HG02759 (cell line): ENCODE data around the gene IMPDH1.
A peak's percentile ranks its signal among the peaks of the same experiment; 100 is the strongest.
"Not testable (repeated sequence)": the region's sequence is repeated elsewhere in the genome, so short reads cannot be mapped to it uniquely, and the experiment has no call there.

Experiments used
- ATAC-seq: cut with Tn5 transposase; IDR thresholded peaks from one replicate; pipeline ENCODE4 v1.9.1; 2021; ENCODE audit warnings: mild to moderate bottlenecking, moderate library complexity; ENCODE audit not compliant: unreplicated experiment

The IMPDH1 gene

GRCh38 chr7:128409596-128410450 lies at the start of gene IMPDH1:
Gene IMPDH1 (minus strand): TSS chr7:128409982. CDS start chr7:128409901, 81 bp downstream.
- peak; percentile 85 for ATAC-seq

DNA sequence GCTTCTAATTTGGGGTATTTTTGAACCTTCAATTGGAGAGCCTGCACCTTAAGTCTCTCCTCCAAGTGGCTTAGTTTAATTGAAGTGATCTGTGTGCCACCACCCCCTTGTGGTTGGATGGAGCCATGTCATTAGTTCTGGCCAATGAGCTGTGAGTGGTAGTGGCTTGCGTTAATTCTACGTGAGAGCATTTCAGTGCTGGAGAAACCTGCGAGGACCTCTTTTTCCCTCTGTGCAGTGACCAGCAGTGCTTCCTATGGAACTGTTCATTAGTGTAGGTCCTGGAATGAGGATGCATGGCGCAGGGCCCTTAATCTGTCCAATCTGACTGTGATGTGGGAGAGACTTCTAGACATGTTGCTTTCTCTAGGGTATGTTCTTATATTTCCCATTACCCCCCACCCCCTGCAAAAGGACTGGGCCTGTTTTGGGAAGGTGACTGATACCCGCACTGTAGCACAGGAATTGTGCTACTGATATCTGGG lies 49.7 kb upstream of the IMPDH1 start:
- peak; percentile 31 for ATAC-seq

DNA sequence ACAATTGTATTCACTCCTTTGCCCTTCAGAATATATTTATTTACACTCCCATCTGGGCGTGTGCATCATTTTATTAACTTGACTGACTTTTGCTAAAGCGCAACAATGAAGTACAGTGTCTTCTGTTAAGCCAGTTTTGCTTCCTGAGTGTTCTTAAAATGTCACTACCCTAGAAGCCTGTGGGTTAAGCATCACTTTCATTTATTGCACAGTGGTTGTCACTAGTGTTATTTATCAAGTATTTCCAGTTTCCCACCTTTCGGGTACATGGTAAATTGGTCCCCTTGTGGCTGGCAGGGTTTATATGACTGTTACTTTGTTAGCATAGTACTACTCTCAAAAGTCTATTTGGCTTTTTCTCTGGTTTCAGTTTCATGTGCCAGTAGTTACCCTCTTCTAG lies 49.2 kb upstream of the IMPDH1 start:
- peak; percentile 8 for ATAC-seq

DNA sequence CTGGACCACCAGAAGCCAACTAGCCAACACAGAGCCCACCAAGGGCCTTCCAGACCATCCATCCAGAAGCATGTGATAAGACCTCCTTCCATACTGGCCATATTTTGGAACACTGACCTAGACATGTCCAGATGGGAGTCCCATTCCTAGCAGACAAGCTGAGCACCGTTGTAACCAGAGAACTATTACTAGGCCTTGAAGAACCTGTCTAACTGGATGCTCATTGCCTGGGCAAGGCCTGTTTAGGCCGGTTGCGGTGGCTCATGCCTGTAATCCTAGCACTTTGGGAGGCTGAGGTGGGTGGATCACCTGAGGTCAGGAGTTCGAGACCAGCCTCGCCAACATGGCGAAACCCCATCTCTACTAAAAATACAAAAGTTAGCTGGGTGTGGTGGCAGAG lies 47.6 kb upstream of the IMPDH1 start:
- ATAC-seq = not testable (repeated sequence)

DNA sequence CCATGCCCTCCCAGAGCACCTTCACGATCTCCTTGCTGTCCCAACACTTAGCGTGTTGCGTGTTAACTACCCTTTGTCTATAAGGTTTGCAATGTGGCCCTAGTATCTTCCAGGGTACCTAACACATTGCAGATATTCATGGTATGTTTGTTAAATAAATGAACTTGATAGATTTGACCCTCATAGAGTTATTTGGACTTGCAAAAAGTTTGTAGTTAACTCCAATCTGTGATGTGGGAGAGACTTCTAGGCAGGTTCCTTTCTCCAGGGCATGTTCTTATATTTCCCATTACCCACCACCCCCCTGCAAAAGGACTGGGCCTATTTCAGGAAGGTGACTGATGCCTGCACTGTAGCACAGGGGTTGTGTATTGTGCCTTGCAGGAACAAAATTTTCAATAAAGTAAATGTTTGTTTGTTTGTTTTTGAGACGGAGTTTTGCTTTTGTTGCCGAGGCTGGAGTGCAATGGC lies 46.5 kb upstream of the IMPDH1 start:
- no peak for ATAC-seq

- peak; percentile 94 for ATAC-seq
Measured at GRCh38 chr7:128455543-128456254, 45.9 kb upstream of the IMPDH1 start, which contains the start of gene HILPDA. Gene HILPDA (plus strand): TSS chr7:128455878. CDS start chr7:128457269, 1,391 bp downstream.

GRCh38 chr7:128454808-128455542 lies 45.2 kb upstream of the IMPDH1 start:
- ATAC-seq = no peak

DNA sequence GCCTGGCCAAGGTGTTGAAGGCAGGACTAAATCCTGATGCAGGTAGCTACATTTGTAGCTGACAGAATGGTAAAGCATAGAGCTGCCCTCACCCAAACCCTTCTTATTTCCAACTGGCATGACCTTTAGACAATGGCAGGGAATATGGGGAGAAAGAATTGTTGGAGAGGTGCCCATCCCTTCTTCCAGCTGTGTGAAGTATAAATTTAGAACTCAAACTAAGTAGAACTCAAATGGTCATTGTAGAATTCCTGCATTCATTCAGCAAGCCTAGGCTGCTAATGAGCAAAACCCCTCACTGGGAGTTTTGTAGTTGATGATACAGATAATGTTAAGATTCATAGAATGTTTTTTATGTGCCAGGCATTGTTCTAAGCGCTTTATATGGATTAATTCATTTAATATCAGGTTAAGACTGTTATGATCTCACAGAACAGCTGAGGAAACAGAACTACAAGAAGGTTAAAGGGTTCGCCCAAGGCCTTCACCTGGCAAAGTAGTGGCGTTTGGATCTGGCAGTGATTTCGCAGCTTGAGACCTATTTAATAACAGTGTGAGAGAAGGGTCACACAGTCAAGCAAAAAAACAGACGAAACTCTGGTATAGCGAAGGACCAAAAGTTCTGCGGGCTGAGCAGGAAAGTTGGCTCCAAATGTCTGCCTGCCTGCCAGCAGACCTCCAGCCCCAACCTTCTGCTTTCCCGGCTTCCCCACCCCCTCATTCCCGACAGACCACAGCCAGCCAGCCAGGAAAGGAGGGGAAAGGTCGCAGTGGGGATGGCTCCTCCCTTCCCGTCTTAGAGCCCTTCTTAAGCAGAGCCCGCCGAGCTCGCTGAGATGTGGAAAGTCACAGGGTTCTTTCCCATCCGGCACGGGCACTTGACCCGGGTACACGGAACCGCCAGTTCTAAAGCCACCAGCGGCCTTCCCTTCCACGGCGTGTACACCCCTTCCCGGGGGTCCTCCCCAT lies 44.3 kb upstream of the IMPDH1 start:
- no peak for ATAC-seq

GRCh38 chr7:128452552-128452951 lies 42.8 kb upstream of the IMPDH1 start:
- no peak for ATAC-seq

GRCh38 chr7:128450913-128451312 lies 41.1 kb upstream of the IMPDH1 start:
- no peak for ATAC-seq

DNA sequence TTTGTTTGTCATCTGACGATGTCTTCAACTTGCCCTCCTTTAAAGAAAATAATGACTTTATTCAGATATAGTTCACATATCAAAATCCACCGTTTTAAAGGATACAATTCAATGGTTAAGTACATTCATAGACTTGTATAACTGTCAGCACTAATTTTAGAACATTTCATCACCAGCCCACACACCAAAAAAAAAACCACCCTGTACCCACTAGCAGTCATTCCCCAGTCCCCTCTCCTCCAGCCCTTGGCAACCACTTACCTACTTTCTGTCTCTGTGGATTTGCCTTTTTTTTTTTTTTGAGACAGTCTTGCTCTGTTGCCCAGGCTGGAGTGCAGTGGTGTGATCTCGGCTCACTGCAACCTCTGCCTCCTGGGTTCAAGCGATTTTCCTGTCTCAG lies 40.6 kb upstream of the IMPDH1 start:
- no peak for ATAC-seq

DNA sequence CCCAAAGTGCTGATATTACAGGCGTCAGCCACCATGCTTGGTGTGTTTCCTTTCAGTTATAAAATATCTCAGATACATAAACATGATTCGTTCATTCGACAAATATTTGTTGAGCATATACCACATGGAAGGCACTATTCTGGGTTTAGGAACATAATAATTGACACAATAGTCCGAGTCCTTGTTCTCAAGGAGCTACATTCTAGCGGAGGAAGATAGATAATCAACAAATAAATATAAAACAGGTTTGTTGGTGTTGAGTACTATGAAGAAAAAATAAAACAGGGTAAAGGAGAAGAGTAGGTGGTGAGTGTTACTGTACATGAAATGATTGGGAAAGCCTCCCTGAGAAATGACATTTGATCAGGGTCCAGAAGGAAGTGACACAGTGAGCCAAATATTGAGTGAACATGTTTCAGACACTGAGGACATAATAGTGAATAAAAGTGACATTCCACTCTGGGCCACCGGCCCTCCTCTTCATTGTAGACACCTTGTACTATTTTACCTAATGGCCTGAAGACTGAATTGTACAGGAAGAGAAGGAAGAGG lies 39.0 kb upstream of the IMPDH1 start:
- ATAC-seq = no peak

DNA sequence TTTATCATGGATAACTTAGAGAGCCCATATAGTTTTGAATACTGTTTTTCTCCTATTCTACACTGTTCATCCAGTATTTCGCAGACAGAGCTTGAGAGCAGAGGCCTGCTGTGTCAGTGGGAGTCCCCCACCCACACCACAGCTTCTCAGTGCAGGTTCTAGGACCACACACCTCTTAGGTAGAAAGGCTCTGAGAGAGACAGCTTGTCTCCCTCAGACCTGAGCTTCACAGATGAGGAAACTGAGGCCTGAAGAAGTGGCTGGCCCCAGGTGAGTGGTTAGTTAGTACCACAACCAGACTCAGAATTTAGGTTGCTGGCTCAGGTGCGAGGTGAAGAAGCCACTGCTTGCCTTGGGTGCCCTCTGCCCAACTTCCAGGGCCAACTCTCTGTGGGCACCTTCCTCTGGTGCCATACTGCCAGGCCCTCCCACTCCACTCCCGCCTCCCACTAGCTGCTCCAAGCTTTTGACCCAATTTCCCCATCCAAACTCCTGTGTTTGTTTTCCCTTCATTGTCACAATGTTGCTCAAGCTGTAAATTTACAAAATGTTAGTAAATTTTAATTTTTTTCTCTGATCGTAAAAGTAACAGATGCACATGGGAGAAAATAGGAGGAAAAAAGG lies 38.3 kb upstream of the IMPDH1 start:
- ATAC-seq = no peak

DNA sequence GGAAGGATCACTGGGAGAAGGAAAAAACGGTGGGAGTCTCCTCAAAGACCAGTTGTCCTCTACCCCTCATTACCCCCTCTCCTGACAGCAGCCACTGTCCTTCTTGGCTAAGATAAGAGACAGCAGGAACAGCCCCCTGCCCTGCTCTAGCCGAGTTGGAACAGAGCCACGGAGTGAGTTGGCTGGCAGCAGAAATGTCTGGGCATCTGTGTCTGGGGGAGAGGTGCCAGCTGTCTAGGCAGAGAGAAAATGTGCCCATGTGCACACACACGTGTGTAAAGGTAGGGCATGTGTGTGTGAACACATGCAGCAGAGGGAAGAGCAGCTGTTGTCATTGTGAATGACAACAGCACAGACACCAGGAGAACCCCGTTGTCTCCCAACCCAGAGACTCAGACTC lies 36.5 kb upstream of the IMPDH1 start:
- no peak for ATAC-seq

- ATAC-seq = no peak
Measured at GRCh38 chr7:128443831-128444600, 34.2 kb upstream of the IMPDH1 start.

- ATAC-seq = no peak
Measured at GRCh38 chr7:128442356-128442755, 32.6 kb upstream of the IMPDH1 start.

- ATAC-seq = no peak
Measured at GRCh38 chr7:128437426-128438332, 27.9 kb upstream of the IMPDH1 start.
